ENCODE measurements around the gene MACROD2.

Gene MACROD2

GRCh38 chr20:15422966-15423365 lies 1427.7 kb downstream of the MACROD2 start:
- DNase-seq: no peak

- no peak for DNase-seq
These were observed 1444.2 kb downstream of the MACROD2 start for GRCh38 chr20:15439551-15439950.

DNA sequence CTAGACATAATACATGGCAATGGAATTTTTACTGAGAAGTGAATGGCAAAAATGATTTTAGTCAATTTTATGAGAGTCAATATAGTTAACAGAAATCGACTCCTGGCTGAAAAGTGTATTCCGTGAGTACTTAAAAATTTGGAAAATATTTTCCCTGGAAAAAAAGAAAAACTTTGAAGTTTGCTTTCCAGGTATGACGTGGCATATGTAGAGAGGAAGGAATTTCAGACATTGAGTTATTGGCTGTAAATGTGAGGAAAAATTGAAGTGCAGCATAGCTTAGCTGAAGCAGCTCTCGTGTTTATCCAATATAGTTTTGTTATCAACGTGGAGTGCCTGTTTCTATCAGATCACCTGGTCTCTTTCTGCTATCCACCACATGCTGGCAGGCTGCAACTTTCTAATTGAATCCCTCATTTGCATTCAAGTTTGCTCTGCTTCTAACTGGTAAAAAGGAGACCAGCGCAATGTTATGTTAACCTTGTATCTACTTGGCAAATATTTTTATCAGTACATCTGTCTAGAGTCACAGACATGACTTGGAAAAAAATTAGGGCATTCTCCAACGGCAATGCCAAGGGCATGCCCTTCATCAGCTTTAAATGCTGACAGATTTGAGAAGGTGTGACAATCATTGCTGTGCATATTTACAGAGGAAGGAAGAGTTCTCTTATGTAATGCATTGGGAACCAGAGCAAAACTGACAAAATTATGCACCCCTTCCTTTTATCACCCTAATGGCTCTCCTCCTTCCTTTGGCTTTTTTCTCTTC lies 1444.9 kb downstream of the MACROD2 start:
- no peak for DNase-seq

- DNase-seq: no peak
These were observed 1449.9 kb downstream of the MACROD2 start for GRCh38 chr20:15445056-15445840.

DNA sequence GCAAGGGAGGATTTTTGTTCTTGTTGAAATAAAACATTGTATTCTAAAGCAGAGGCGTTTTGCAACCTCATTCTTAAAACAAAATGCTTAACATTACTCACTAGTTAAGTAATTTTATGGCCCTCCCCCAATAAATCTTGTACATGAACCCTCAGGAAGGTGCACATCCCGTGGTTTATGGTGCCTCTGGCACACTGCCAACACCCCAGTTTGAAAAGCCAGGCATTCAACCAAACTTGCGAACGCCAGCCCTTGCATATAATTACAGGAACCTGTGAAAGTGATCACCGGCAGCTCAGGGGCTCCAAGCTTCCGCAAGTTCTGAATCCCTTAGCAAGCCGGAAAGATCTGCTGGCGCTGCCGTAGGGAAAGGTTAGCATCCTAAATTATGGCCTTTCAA lies 1451.1 kb downstream of the MACROD2 start:
- no peak for DNase-seq

GRCh38 chr20:15447549-15447948 lies 1452.2 kb downstream of the MACROD2 start:
- DNase-seq: no peak

DNA sequence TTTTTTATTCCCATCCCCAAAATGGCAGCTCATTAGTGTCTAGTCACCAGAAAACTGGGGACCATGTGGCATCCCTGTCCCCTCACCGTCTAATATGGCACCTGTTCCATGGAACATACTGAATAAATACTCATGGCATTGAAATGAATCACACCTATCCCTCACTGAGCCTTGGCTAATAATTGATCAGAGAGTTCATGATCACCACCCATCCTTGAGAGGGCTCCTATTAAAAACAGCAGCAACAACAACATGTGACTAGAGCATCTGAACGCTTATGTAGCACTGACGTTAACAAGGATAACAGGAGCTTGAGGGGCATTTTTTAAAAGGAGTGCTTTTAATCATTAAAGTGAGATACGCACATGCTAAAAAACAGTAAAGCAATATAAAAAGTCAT lies 1453.7 kb downstream of the MACROD2 start:
- DNase-seq: no peak

GRCh38 chr20:15451241-15451640 lies 1455.9 kb downstream of the MACROD2 start:
- DNase-seq: no peak

DNA sequence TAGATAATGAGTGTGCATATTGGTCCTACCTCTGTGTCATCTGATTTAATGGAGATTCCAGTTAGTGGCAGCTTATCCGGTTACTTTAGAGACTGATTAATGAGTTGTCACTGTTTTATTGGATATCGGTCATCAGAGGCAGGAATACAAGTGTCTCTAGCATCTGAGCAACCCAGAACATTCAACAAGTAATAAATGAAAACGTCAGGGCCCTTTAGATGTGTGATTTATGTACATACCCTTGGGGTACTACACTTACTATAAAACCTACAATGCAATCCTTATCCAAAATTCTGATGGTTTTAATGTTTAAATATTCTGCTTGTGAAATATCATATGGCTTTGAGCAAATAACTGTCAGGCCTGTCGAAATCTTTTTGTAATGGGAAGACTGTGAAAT lies 1460.0 kb downstream of the MACROD2 start:
- no peak for DNase-seq

DNA sequence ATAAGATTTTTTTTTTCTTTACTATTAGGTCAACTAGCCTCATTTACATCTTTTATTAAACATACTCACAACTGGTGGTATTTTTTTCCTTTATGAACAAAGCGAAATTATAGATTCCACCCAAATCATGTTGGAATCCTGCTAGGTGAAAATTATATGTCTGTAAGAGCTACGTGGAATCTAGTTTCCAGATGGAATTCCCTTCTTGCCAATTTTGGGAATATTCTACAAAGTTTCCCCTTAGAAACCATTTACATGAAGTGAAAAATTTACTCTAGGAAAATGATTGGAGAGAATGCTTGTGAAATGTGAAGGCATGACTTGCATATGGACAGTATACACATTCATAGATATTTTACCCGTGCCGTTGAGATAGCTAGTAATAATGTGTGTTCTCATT lies 1466.6 kb downstream of the MACROD2 start:
- no peak for DNase-seq

GRCh38 chr20:15475483-15475882 lies 1480.2 kb downstream of the MACROD2 start:
- DNase-seq: no peak

DNA sequence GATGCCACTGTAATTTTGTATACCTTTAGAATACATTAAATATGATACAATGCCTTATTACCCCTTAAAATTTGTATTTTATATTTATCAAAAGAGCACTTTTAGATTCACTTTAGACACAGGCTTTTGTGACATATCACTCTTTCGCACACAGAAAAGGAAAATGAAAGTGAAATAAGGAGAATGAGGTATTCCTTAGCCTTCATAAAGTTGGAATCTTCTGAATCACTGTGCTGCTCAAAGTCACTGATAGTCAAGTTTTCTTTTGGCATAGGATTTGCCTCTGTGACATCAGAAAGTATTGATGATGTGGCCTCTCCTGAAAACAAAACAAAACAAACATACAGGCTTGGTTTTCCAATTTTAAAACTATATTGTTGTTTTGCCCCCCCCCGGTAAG lies 1480.9 kb downstream of the MACROD2 start:
- DNase-seq: no peak

GRCh38 chr20:15476781-15477180 lies 1481.5 kb downstream of the MACROD2 start:
- DNase-seq: no peak

GRCh38 chr20:15482525-15482924 lies 1487.2 kb downstream of the MACROD2 start:
- no peak for DNase-seq

- DNase-seq: no peak
These were observed 1490.2 kb downstream of the MACROD2 start for GRCh38 chr20:15485519-15485918.

- no peak for DNase-seq
These were observed 1491.7 kb downstream of the MACROD2 start for GRCh38 chr20:15487030-15487429.

DNA sequence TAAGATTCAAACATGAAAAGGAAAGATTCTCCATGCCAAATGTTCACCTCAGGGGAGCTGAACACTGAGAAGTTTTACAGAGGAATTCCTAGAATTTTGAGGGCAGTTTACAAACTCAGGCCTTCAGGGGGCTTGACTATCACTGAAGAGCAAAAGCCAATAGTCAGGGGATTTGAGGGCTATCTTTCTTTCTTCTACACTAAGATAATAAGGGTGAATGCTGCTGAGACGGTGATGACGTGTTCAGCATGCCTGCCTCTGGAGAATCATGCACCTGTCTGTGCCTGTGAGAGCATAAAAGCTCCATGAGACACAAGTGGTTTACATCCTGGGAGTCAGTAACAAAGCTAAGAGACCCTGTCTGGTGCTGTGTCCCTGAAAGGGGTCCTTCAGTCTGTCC lies 1492.4 kb downstream of the MACROD2 start:
- no peak for DNase-seq

GRCh38 chr20:15491575-15491974 lies 1496.3 kb downstream of the MACROD2 start:
- DNase-seq: no peak

DNA sequence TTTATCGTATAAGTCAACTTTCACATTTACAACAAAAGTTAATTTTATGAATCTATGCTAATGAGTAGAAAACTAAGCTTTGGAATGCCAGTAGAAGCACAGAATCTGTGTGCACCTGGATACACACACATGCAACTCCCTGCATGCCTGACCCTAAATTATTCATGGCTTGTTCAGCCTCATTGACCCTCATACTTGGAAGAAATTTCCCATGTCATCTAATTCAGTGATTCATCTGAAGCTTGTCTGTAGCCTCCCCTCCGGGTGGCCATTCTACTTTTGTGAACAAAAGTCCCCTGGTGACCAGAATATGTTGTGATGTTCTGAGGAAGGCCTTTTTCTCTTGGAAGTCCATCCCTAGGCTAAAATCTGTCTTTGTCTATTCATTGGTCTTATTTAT lies 1499.5 kb downstream of the MACROD2 start:
- no peak for DNase-seq

DNA sequence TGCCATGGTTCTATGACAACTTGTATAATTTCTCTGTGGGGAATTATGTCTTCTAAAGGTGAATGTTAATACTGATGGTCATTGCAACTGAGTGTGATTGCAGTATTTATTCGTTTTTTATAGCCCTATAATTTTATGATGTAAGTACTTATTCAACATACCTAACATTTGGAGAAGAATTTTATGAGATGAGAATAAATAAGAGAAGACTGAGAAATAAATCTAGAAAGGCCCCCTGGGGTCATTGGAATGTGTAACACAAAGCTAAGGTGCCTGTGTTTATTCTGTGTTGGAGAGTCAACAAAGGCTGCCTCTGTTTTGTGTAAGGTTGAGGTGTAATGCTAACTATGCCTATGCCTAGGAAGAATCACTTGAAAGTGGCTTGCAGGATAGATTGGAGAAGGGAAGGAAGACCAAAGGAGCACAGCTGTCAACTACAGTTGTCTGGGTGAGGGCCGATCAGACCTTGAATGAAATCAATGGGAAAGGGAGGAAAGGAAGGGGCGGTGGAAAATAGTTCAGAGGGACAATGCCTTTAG lies 1501.3 kb downstream of the MACROD2 start:
- no peak for DNase-seq

- no peak for DNase-seq
These were observed 1503.6 kb downstream of the MACROD2 start for GRCh38 chr20:15498926-15499325.

DNA sequence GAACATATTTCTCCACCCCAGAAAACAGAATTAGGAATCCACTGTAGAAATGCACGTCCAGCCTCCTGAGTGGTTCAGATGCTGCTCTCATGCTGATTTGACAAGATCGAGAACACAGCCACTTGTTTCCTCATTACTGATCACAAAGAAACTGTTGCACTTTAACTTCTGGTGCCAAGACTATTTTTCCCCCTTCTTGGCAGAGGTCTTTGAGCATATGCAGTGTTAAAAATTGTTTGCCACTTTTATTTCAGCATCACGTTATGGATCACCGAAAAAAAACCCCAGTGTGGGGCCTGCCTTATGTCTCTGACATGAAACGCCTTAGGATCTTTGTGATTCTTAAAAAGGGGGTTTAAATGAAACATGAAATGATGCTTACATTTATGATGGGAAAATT lies 1511.0 kb downstream of the MACROD2 start:
- DNase-seq: no peak

- DNase-seq: no peak
These were observed 1511.8 kb downstream of the MACROD2 start for GRCh38 chr20:15507151-15507550.

DNA sequence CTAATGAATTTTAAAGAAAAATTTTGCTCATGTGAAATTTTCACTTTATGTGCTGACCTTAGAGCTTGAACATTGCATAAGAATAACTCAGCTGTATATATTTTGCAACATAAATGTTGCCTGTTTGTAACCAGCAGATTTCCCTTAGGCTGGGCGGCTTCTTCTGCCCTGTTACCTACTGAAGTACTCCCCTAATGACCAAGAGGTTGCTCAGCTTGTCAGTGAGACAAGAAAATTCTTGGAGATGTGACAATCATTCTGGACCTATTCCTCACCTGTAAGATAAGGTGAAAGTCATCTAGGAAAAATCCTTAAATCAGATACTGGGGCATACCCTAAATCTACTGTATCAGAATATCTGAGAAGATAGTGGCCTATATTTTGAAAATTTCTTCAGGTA lies 1516.2 kb downstream of the MACROD2 start:
- DNase-seq: no peak

Measured in NCI-H1436 treated with DMSO at 0.1 percent for 48 hours (cell line).